ENCODE measurements around the gene KIRREL3. TPM values are rescaled to one million over a fixed set of nuclear protein-coding genes. Genes with fewer than 3 reads are reported as not detected.

KIRREL3 gene
- total and polyA plus RNA-seq, 4 donors, result 0.02 to 0.71 (median 0.15) TPM; not detected in 1

GRCh38 chr11:126438272-126438671 is 562.3 kb downstream of the KIRREL3 start:
- H3K27ac ChIP-seq (ENCODE audit: low read depth in 1 of 2, low read length in 1 of 2), result no peak overlapping the region
- peaks cover 0 to 31% (median 7%) of the 10 kb centered on the region in 5 donors for H3K4me1 ChIP-seq (ENCODE audit: control insufficient read depth in 5 of 5, insufficient read depth in 5 of 5, low read length in 5 of 5)
- peak in 2 of 3 donors; percentile 34 to 38 for DNase-seq
- ATAC-seq (ENCODE audit: insufficient read depth, low FRiP score), result no peak
- no peak for TF ChIP-seq CTCF (IDR thresholded peaks at IDR 0.05; ENCODE audit: control extremely low read depth, extremely low read depth)
- peaks cover 0 to 2% (median 0%) of the 10 kb centered on the region in 3 donors for H3K27me3 ChIP-seq (ENCODE audit: control insufficient read depth in 3 of 3, insufficient read depth in 3 of 3, low read length in 2 of 3)
- no peak overlapping the region for H3K4me3 ChIP-seq
- no peak overlapping the region for H3K9ac ChIP-seq (ENCODE audit: insufficient read depth in 1 of 2, low read length in 2 of 2)
- WGBS, 2 donors, result 74 to 89% methylated on average over 9 of the region's 9 CpGs
- no peaks in the 10 kb centered on the region for H3K9me3 ChIP-seq (ENCODE audit: control insufficient read depth in 4 of 4, insufficient read depth in 3 of 4, low read length in 3 of 4)
- H3K36me3 ChIP-seq (ENCODE audit: control insufficient read depth in 4 of 4, insufficient read depth in 4 of 4, low read length in 4 of 4), result peaks cover 0 to 9% (median 0%) of the 10 kb centered on the region in 4 donors

- no peak overlapping the region for H3K27ac ChIP-seq (ENCODE audit: low read depth in 1 of 2, low read length in 1 of 2)
- 96 to 98% methylated on average over 5 of the region's 5 CpGs for WGBS, 2 donors
- H3K4me3 ChIP-seq, result no peak overlapping the region
- H3K27me3 ChIP-seq (ENCODE audit: control insufficient read depth in 3 of 3, insufficient read depth in 3 of 3, low read length in 2 of 3), result peaks cover 0 to 2% (median 0%) of the 10 kb centered on the region in 3 donors
- peaks cover 0 to 31% (median 7%) of the 10 kb centered on the region in 5 donors for H3K4me1 ChIP-seq (ENCODE audit: control insufficient read depth in 5 of 5, insufficient read depth in 5 of 5, low read length in 5 of 5)
- H3K9ac ChIP-seq (ENCODE audit: insufficient read depth in 1 of 2, low read length in 2 of 2), result no peak overlapping the region
- H3K36me3 ChIP-seq (ENCODE audit: control insufficient read depth in 4 of 4, insufficient read depth in 4 of 4, low read length in 4 of 4), result peaks cover 0 to 9% (median 0%) of the 10 kb centered on the region in 4 donors
- DNase-seq, result no peak
- no peak for TF ChIP-seq CTCF (IDR thresholded peaks at IDR 0.05; ENCODE audit: control extremely low read depth, extremely low read depth)
- ATAC-seq (ENCODE audit: insufficient read depth, low FRiP score), result no peak
- no peaks in the 10 kb centered on the region for H3K9me3 ChIP-seq (ENCODE audit: control insufficient read depth in 4 of 4, insufficient read depth in 3 of 4, low read length in 3 of 4)
Measured at GRCh38 chr11:126437731-126438130, 562.8 kb downstream of the KIRREL3 start.

GRCh38 chr11:126436209-126436755 is 564.3 kb downstream of the KIRREL3 start:
- 73 to 88% methylated on average over 7 of the region's 7 CpGs for WGBS, 2 donors

More at GRCh38 chr11:126436209-126436755, 564.3 kb downstream of the KIRREL3 start:
- no peak for TF ChIP-seq CTCF (IDR thresholded peaks at IDR 0.05; ENCODE audit: control extremely low read depth, extremely low read depth)
- peaks cover 7 to 30% (median 16%) of the 10 kb centered on the region in 5 donors for H3K4me1 ChIP-seq (ENCODE audit: control insufficient read depth in 5 of 5, insufficient read depth in 5 of 5, low read length in 5 of 5)
- DNase-seq (no peak), ATAC-seq (ENCODE audit: insufficient read depth, low FRiP score) (no peak)
- H3K27me3 ChIP-seq (ENCODE audit: control insufficient read depth in 3 of 3, insufficient read depth in 3 of 3, low read length in 2 of 3), result no peaks in the 10 kb centered on the region
- H3K9ac ChIP-seq (ENCODE audit: insufficient read depth in 1 of 2, low read length in 2 of 2), result no peak overlapping the region
- H3K9me3 ChIP-seq (ENCODE audit: control insufficient read depth in 4 of 4, insufficient read depth in 3 of 4, low read length in 3 of 4), result no peaks in the 10 kb centered on the region
- H3K36me3 ChIP-seq (ENCODE audit: control insufficient read depth in 4 of 4, insufficient read depth in 4 of 4, low read length in 4 of 4), result peaks cover 0 to 9% (median 0%) of the 10 kb centered on the region in 4 donors
- no peak overlapping the region for H3K27ac ChIP-seq (ENCODE audit: low read depth in 1 of 2, low read length in 1 of 2)
- no peak overlapping the region for H3K4me3 ChIP-seq
